ENCODE measurements around the gene VTI1A. TPM values are rescaled to one million over a fixed set of nuclear protein-coding genes. Genes with fewer than 3 reads are reported as not detected.

VTI1A gene
- total RNA-seq, 1 experiment from 2014 or later = 15.7 TPM

DNA sequence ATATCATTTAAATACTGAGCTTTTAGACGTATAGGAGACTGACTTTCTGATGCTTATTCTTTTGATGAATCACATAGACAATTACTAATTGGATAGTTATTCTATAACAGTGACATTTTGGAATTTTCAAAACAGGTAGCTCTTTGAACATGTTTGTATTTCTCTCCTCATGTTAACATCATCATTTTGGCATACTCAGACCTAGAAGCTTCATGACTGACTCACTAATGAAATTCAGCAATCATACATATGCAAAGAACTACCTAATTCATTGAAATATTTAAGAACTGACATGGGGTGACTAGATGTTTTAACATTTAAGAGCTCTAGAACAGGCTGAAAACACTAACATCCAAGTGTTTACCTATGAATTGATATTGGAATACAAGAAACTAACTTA, 192.3 kb downstream of the VTI1A start:
- DNase-seq (ENCODE audit: low read depth) = no peak

DNA sequence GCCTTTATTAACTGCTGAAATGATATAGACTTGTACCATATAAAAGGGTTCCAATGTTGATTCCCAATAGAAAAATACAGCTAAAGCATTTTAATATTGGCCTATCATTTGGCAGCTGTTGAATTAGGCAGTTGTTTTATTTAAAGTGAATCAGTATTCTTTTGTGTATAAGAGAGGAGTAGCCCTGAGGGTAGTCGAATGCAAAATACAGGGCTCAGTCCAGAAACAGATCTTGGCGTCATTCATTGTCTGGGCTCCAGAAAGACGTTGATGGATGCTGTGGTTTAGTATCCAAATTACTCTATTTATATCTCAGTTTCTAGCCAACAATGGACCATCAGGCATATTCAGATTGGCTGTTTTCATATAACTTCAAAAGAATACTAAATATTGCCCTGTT, 193.6 kb downstream of the VTI1A start:
- no peak for DNase-seq (ENCODE audit: low read depth)

DNA sequence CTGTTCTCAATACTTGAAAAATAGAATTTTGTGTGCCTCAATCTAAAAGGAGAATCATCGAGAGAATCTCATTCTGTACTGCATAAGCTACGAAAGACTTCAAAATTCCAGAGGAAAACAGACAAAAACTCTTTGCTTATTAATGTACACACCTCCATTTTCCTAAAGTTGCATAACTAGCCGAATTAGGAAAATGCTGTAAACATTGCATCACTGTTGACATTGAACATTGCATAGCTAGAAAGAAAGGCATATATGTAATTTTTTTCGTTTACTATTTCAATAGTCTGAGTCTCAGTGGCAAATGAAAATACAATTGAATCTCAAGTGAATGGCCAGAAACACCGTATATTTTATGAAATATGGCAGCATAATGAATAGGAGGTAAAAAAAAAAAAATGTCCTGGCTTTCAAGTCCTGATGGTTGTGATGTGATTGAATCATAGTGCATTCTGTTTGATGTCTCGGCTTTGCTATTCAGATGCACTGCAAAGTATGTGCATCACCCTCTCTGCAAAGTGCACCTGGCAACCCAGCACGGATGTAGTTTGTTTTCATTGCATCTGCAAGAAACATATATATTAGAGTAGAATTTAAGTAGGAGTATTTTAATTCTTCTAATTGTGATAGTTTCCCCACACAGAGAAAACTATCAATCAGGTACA, 196.7 kb downstream of the VTI1A start:
- no peak for DNase-seq (ENCODE audit: low read depth)

DNA sequence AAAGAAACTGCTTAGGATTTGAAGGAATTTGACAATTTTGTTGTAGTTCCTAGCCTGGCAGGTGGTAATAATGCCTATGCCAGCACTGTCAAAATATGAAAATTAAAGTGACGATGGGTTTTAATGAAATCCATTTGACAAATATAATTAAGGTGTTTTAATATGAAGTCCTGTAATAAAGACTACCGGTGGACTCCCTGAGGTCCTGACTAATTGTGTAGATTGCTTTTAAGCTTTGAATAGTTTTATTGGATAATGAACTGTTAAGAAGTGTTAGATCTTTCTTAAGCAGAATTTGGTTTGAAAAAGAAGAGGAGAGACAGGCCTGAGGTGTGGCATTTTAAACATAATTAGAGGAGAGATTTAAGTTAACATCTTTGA, 197.2 kb downstream of the VTI1A start:
- no peak for DNase-seq (ENCODE audit: low read depth)

DNA sequence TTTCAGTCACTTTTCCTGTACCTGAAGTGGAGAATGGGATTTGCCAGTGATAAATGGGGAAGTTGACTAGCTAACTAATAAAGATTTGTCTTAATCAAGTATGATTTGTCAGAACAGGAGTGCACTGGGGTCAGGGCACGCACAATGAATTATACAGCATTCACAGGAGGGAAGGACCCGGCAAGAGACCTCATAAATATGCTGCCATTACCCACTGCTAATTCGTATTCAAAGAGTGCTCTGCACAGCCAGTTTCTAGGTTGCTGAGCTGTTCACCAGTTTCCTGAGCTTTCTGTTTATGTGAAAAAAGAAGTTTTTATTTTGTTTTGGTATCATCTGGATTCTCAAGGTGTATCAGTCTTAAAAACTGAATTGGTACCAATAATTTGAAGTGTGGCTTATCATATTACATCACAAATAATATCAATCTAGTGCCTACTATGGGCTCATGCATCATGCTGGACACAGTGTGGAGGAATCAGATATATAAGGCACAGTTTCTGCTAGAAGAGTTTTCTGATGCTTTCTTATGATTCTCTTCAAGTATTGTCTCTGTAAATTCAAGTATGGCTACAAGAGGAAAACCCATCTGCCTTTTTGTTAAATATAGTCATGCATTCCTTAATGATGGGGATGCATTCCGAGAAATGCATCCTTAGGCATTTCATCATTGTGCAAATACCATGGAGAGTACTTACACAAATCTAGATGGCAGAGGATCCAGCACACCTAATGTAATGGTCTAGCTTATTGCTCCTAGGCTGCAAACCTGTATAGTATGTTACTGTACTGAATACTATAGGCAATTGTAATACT, 202.2 kb downstream of the VTI1A start:
- DNase-seq (ENCODE audit: low read depth) = no peak

DNA sequence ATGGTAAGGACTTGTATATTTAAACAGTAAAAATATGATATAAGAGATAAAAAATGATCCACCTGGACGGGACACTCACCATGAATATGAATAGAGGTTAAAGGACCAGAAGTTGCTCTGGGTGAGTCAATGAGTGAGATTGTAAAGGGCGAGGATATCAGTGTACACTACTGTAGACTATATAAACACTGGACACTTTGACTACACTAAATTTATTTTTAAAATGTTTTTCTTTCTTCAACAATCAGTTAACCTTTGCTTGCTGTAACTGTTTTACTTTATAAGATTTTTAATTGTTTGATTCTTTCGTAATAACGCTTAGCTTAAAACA, 202.8 kb downstream of the VTI1A start:
- no peak for DNase-seq (ENCODE audit: low read depth)

DNA sequence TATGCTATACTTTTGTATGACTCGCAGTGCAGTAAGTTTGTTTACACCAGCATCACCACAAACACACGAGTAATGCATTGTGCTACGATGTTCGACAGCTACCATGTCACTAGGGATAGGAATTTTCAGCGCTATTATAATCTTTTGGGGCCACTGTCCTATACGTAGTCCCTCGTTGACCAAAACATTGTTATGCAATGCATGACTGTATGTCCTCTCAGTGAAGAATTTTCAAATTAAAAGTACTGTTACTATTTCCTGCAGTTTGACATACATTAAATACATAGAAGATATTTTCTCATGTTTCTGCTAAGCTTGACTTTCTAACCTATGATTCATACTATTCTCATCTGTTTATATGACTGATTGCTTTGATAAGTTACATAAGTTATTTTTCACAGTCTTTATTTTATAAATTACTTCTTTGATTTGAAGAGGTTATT, 203.6 kb downstream of the VTI1A start:
- no peak for DNase-seq (ENCODE audit: low read depth)

DNA sequence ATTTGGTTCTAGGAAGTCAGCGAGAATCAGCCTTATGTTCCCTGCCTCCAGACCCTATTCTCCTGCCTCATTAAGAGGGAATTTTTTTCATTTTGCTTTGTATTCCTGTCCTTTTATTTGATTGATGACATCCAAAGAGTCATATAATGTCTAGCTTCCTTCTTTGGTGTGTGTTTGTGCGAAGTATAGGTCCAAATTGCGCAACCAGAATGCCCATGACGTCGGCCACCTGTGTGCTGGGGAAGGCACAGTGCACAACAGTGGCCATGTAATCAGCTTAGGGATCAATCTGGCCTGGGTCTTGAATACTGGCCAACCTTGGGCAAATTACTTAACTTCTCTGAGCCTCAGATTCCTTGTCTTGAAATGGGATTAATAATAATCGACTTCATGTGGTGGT, 206.2 kb downstream of the VTI1A start:
- no peak for DNase-seq (ENCODE audit: low read depth)

DNA sequence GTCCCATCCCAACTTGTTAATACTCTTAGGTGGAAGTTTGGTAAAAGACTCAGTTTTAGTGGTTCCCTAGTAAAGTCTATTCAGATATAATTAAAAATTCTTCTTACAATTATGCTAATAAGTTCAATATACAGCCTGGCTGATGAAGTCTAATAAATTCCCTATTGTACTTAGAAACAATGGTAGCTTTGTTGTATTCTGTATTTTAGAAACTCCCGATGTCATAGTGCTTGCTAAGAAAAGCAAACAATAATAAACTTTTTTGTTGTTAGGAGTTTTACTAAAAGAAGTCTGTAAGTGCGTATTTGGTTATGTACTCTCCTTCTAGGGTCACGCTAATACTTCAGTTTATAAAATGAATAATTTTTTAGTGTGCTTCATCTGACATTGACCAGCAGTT, 206.8 kb downstream of the VTI1A start:
- DNase-seq (ENCODE audit: low read depth) = no peak

DNA sequence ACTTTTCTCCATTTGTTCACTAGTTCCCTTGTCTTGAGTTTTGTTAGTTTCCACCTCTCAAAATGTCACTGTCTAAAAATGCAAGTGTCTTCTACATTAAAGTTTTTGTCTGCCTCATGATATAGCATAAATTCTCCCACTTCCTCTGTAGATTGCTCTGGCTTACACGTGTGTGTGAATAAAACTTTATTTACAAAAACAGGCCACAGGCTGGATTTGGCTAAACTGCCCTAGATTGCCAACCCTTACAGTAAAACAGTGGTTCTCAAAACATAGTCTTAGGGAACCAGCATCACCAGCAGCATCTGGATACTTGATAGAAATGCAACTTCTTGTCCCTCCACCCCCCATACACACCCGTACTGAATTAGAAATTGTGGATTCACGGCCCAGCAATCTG, 207.8 kb downstream of the VTI1A start:
- DNase-seq (ENCODE audit: low read depth) = no peak

DNA sequence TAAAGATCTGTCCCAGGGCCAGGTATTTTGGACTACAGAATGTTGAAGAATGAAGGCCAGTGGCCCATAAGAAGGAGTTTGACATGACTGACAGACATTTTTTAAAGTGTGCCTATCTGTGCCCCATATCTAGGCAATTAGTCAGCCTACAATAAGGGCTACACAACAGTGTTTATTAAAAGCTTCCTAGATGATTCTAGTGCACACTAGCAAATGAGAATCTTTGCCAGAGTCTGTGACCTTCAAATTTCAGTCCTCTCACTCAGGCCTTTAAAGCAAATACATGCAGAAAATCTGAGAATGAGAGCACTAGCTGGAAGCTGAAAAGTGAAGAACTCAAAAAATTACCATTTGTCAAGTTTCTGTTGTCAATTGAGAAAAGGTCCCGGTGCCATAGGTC, 208.7 kb downstream of the VTI1A start:
- no peak for DNase-seq (ENCODE audit: low read depth)

DNA sequence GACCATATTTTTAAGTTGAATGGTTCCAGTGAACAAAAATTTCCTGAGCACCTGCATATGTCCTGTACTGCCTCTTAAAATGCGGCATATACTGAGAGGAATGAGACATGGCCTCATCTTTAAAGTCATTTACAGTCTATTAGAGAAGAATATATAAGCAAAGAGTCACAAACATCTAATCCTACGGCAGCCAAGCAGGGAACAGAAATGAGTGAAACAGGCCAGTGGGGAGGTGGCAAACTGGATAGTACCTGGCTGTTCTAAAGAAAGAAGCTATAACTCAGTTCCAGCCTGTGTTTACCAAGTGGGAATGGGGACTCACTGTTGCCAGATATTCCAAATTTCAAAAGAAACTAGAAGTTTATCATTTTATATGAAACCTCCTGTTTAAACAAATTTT, 211.4 kb downstream of the VTI1A start:
- DNase-seq (ENCODE audit: low read depth) = no peak

DNA sequence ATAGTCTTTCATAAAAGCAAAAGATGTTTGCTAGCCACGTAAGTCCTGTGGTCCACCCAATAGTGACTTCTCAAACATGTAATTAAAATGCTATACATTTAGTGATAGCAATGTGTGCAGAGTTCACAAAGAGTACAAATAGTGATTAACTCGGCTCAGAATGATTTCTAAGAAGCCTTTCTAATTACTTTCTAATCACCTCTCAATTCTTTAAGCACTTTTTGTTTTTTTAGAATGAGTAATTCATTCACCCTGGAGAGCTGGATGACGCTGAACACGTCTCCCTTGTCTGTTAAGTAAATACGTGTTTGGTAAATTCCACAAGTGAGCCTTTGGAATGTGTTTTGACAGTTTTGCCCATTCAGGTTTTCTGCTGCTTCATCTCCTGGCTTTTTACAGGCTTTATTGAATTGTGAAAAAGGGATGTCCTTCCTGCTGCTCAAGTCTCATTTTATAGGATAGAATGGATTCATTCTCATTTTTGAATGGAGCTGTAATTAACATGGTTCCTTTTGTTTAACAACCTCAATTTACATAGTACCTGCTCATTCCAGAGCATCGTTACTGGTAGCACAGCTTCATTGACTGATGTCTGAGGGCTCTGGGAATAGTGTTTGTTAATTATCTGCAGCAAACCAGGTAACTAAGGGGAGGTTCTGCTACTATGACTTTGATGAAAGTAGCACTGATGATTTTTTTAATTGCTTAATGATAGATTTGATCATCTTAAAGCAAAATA, 212.1 kb downstream of the VTI1A start:
- peak; percentile 8 for DNase-seq (ENCODE audit: low read depth)

DNA sequence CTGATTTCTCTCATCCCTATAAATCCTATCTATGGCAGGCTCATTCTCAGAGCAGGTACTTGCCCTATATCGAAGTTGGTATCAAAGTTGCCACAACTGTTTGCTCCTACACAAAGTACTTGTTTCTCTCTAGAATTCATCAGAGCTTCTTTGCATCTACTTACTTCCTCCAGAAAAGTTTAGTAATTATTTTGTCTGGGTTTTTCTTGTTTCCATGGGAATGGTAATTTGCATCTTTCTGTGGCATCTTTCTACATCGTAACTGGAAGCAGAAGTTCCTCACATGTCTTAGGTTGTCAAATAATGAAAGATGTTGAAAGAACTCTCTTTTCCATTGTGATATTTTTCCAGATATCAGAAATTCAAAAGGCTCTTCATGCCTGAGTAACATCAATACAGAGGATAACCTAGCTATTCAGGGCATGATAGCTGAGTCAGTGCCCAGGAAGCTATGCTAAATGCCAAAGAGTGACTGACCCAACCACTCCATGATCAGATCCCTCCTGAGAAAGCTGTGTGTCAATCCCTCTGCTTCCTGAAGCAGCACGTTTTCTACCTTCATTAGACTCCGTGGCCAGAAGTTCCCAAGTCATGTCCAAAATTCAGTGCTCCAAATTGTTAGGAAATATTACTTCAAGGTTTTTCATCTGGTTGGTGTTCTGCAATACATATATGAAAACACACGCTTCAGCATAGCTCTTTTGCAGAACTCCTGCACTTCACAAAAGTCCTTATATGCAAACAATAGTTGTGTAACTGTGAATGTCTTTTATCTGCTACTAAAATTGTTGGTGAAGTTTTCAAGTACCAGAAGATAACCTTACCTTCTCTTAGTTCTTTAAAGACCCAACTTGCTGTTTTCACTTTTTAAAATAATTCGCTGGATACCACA, 216.5 kb downstream of the VTI1A start:
- DNase-seq (ENCODE audit: low read depth) = peak; percentile 49

DNA sequence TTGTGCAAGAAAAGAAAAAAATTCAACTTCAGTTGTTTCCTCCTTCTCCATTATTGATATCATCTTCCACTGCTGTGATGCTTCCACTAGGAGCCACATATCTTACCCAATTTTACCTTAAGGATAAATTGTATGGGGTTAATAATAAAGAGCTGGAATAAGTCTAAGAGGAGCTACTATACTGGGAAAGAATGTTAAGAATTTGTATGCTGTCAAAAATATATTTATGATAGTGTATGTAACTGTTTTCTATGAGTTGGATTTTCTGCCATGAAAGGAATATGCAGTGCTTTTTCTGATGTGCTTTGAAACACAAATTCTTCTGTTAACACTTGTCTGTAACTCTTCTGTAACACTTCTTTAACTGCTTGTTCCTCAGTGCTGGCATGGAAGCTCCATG, 219.1 kb downstream of the VTI1A start:
- DNase-seq (ENCODE audit: low read depth) = no peak

DNA sequence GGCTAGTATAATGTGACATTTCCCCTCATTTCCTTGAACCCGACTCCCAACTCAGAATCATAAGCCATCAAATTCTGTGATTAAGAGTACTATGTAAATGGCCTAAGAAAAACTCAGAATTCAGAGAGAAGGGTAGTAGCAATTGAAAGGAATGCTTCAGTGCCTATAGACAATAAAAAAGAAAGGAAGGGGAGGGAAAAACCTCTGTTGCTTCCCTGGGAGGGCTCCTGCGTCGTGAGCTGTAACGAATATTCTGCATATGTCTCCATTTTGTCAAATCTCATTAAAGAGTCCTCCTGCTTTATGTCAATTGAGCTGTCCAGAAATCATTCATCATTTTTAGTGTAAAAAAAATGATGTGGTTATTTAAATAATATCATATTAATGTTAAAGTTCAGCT, 223.0 kb downstream of the VTI1A start:
- DNase-seq (ENCODE audit: low read depth) = no peak

DNA sequence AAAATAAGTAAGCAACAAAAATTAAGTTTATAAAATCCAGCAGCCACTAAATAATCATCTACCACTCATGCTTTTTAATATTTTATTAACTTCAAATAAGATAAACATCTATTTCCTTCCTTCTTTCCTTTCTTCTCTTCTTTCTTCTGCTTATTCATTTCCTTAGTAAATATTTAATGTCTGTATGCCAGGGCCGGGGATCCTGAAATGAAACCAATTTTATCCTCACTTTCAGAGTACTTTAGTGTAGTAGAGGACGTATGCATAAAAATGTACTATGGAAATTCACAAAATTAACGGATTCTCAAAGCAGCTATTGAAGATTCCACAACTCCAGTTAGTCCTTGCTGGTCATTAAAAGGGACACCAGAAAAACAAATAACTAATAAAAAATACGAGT, 224.7 kb downstream of the VTI1A start:
- no peak for DNase-seq (ENCODE audit: low read depth)

DNA sequence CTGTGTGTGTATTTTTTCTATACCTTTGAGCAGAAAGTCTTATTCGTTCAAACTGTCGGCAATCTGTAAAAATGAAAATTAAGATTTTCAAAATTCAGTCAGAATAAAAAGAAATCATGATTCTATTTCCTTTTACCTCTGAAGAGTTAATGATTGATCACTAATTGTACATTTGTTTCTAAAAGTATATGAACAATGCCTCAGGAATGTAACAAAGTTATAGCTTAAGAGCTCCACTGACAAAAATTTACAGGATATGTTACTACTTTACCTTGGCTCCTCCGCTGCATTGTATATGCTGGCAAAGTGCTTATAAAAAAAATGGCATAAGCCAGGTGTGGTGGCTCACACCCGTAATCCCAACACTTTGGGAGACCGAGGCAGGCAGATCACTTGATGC, 225.7 kb downstream of the VTI1A start:
- no peak for DNase-seq (ENCODE audit: low read depth)

DNA sequence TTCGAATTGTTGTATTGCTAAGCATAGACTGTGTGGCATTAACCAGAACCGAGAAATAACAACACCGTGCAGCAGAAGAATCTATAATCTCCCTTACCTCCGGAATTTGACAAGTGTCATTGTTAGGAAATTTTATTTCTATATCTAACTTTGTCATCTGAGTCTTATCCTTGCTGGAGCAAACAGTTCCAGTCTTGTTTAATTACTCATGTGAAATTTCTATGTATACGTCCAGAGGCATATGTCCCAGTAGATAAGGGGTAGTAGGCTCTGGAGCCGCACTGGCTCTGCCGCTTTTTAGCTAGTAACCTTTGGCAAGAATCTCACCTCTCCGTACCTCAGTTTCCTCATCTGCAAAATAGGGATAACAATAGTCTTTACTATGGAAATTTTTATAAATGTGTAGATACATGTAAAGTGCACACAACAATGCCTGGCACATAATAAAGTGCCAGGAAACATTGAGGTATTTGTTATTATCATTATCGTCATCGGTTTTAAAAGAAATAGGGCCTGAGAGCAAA, 228.6 kb downstream of the VTI1A start:
- DNase-seq (ENCODE audit: low read depth) = no peak

DNA sequence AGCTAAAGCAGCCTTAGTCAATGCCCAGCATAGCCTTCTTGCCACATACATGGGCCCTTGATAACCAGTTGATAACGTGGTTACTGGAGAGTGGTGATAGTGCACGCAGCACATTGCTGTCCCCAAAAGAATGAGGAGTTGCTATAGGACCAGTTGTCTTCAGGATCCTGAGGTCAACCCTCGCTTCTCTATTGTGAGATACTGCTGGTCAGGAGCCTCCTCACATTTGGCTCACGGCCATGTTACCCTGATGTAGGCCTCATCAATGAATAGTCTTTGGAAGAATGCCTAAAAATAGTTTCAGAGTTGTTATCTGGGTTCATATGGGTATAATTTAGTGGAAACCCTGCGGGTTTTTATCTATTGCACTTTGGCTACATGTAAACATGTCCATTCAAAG, 230.7 kb downstream of the VTI1A start:
- DNase-seq (ENCODE audit: low read depth) = no peak

DNA sequence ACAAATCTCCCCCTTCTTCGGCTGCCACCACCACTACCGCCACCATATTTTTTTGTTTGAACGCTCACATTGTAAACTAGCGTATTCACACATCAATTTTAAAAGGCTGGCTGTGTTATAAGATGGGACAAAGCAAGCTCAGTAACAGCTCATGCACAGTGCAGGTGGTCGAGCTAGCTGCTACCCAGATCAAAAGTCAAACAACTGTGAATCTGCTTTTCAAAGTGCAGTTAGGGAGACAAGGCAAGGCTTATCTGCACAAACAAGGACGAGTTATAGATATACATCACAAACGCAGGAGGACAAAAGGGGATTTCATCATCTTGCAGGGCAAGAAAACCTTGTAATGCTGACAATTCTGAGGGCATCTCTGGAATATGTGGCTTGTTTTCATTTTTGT, 231.6 kb downstream of the VTI1A start:
- DNase-seq (ENCODE audit: low read depth) = no peak

DNA sequence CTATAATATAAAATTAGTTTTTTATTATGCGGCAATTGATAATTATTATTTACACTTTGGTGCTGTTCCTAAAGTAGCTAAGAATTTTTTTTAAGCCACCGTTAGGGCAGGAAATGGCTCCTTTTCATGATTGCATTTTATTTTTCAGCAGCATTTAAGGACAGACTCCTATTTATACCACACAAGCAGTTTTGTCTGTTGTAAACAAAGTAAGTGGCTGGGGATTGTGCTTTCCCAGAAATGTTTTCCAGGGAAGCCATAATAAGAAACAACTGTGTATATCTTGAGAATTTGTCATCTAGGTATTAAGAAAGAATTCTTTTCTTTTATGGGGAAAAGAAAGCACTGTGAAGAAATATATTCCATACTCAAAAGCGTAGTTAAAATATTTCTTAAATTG, 232.0 kb downstream of the VTI1A start:
- DNase-seq (ENCODE audit: low read depth) = no peak

Measured in Daoy (cell line).